ENCODE data around the gene SDHD.

SDHD gene

GRCh38 chr11:112103446-112103845 is 16.8 kb downstream of the SDHD start:
- no peak for DNase-seq

GRCh38 chr11:112106070-112106469 is 19.4 kb downstream of the SDHD start:
- peak in 1 of 3 experiments; percentile 33 for DNase-seq

- peak; percentile 16 to 71 (median 38) for DNase-seq
Measured at GRCh38 chr11:112113539-112114457, 27.1 kb downstream of the SDHD start.

- no peak for DNase-seq
Measured at GRCh38 chr11:112114460-112114859, 27.8 kb downstream of the SDHD start.

GRCh38 chr11:112115386-112115785 is 28.7 kb downstream of the SDHD start:
- no peak for DNase-seq

GRCh38 chr11:112118176-112118575 is 31.5 kb downstream of the SDHD start:
- DNase-seq, result no peak

- DNase-seq, result no peak
Measured at GRCh38 chr11:112121981-112122615, 35.4 kb downstream of the SDHD start.

- DNase-seq, result peak in 1 of 3 experiments; percentile 29
Measured at GRCh38 chr11:112123129-112123528, 36.5 kb downstream of the SDHD start.

GRCh38 chr11:112127056-112127455 is 40.4 kb downstream of the SDHD start:
- no peak for DNase-seq

GRCh38 chr11:112128483-112129121 is 41.9 kb downstream of the SDHD start:
- DNase-seq, result peak; percentile 46 to 82 (median 78)

- DNase-seq, result no peak
Measured at GRCh38 chr11:112129656-112130055, 43.0 kb downstream of the SDHD start.

GRCh38 chr11:112132737-112133136 is 46.1 kb downstream of the SDHD start:
- no peak for DNase-seq

GRCh38 chr11:112134473-112134872 is 47.8 kb downstream of the SDHD start:
- no peak for DNase-seq

- DNase-seq, result no peak
Measured at GRCh38 chr11:112143597-112143996, 56.9 kb downstream of the SDHD start.

All from NCI-H1417 (cell line).